Smooth muscle cell (in vitro differentiated cells): ENCODE data around the gene ATP11B. TPM values are rescaled to one million over a fixed set of nuclear protein-coding genes. Genes with fewer than 3 reads are reported as not detected.

ENCODE experiments used
- DNase-seq: peaks from one replicate; lab custom pipeline; 2025; ENCODE audit not compliant: unreplicated experiment; lab: John Stamatoyannopoulos, UW
- H2AFZ ChIP-seq: fragments of 200-600 bp; sonication (generic); 2 replicates; pipeline ENCODE4 v1.6.0; 2016; ENCODE audit warnings: antibody characterized with exemption, low read depth, mild to moderate bottlenecking
- H3F3A ChIP-seq: fragments of 200-600 bp; sonication (generic); 2 replicates; pipeline ENCODE4 v1.6.0; 2017; ENCODE audit warnings: antibody characterized with exemption, low read depth
- H3K27ac ChIP-seq: fragments of 200-600 bp; sonication (generic); 2 replicates; pipeline ENCODE4 v1.5.1; 2016; ENCODE audit warnings: low read depth, mild to moderate bottlenecking
- H3K27me3 ChIP-seq: fragments of 200-600 bp; sonication (generic); 2 replicates; pipeline ENCODE4 v1.6.1; 2016; ENCODE audit warnings: low read depth, mild to moderate bottlenecking
- H3K36me3 ChIP-seq: fragments of 200-600 bp; sonication (generic); 2 replicates; pipeline ENCODE4 v1.5.1; 2016; ENCODE audit warnings: low read depth
- H3K4me1 ChIP-seq: fragments of 200-600 bp; sonication (generic); 2 replicates; pipeline ENCODE4 v1.5.1; 2016; ENCODE audit warnings: low read depth
- H3K4me2 ChIP-seq: fragments of 200-600 bp; sonication (generic); 2 replicates; pipeline ENCODE4 v1.6.0; 2016; ENCODE audit warnings: mild to moderate bottlenecking
- H3K4me3 ChIP-seq: fragments of 200-600 bp; sonication (generic); 2 replicates; pipeline ENCODE4 v1.5.1; 2016; ENCODE audit warnings: mild to moderate bottlenecking
- H3K79me2 ChIP-seq: fragments of 200-600 bp; sonication (generic); 2 replicates; pipeline ENCODE4 v1.6.0; 2016; ENCODE audit warnings: low read depth, mild to moderate bottlenecking
- H3K9ac ChIP-seq: fragments of 200-600 bp; sonication (generic); 2 replicates; pipeline ENCODE4 v1.6.0; 2016; ENCODE audit warnings: low read depth
- H3K9me3 ChIP-seq: fragments of 200-600 bp; sonication (generic); replicated peaks from 2 replicates; pipeline ENCODE4 v1.5.1; 2016; ENCODE audit warnings: low read depth
- H4K20me1 ChIP-seq: fragments of 200-600 bp; sonication (generic); 2 replicates; pipeline ENCODE4 v1.6.0; 2016; ENCODE audit warnings: low read depth
- WGBS: methylation state at CpG from one replicate; pipeline ENCODE4 v1.1.7; 2016; ENCODE audit warnings: low lambda C conversion rate; 5-methylcytosine and 5-hydroxymethylcytosine counted together
- polyA plus RNA-seq: library from polyadenylated mRNA; unstranded; fragments of >200 nt; fragmentation: Nextera tagmentation; extraction: Ambion mirVana; gene quantifications from 2 replicates; pipeline ENCODE4 v1.2.1, GENCODE V29; 2016
- total RNA-seq: library from RNA; depleted of rRNA; stranded (reverse); fragments of >200 nt; gene quantifications from 2 replicates; pipeline ENCODE4 v1.2.3, GENCODE V29; 2014
- TF ChIP-seq, protein P1 (sequence below): fragments of 200-600 bp; sonication (generic); IDR thresholded peaks from 2 replicates; pipeline ENCODE4 v1.5.1; 2017; ENCODE audit warnings: borderline replicate concordance, mild to moderate bottlenecking, antibody characterized with exemption; ENCODE audit not compliant: insufficient read depth, poor library complexity, severe bottlenecking

The ATP11B gene
- total and polyA plus RNA-seq, 2 experiments from 2014 or later, result 12.0 to 48.7 TPM

- Histone ChIP-seq H3K36me3 (peaks cover 7% of the 10 kb centered on the region), H3K9ac (no peak overlapping the region), H3K9me3 (no peaks in the 10 kb centered on the region), H3K79me2 (no peaks in the 10 kb centered on the region), H3K27me3 (no peaks in the 10 kb centered on the region), H3K4me1 (no peaks in the 10 kb centered on the region), H3K4me3 (no peak overlapping the region), H3K4me2 (no peak overlapping the region), H4K20me1 (no peaks in the 10 kb centered on the region), H2AFZ (no peak overlapping the region), H3K27ac (no peak overlapping the region), H3F3A (no peaks in the 10 kb centered on the region)
- 95% methylated on average over 4 of the region's 4 CpGs for WGBS
- TF ChIP-seq, protein P1, sequence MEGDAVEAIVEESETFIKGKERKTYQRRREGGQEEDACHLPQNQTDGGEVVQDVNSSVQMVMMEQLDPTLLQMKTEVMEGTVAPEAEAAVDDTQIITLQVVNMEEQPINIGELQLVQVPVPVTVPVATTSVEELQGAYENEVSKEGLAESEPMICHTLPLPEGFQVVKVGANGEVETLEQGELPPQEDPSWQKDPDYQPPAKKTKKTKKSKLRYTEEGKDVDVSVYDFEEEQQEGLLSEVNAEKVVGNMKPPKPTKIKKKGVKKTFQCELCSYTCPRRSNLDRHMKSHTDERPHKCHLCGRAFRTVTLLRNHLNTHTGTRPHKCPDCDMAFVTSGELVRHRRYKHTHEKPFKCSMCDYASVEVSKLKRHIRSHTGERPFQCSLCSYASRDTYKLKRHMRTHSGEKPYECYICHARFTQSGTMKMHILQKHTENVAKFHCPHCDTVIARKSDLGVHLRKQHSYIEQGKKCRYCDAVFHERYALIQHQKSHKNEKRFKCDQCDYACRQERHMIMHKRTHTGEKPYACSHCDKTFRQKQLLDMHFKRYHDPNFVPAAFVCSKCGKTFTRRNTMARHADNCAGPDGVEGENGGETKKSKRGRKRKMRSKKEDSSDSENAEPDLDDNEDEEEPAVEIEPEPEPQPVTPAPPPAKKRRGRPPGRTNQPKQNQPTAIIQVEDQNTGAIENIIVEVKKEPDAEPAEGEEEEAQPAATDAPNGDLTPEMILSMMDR, result no peak
- no peak for DNase-seq
Observed at GRCh38 chr3:182892226-182892625, 98.9 kb downstream of the ATP11B start.

DNA sequence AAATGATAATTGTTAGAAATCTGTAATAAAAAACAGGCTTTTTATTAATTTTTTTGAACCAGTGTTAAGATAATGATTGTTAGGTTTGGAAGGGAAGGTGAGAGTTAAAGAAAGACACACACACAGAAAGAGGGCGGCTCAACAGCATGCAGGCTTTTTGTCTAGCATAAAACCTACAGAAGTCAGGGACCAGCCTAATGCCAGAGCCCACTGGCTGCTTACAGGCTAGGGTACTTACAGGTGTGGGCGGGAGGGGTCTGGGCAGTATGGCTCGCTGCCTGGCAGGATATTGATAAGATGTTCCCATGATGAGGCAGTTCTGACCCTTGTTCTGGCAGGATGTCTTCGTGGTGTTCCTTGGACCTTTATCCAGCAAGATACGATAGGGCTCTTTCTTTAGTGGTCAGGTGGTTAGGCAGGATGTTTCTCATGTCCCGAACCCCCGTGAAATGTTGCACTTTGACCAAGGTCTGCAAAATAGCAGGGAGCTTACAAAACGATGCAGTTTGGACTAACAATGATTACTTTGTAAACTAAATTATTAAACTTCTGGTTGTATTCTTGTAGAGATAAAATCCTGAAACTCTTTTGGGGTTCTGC, 102.3 kb downstream of the ATP11B start:
- no peaks in the 10 kb centered on the region for H3K79me2 ChIP-seq
- no peaks in the 10 kb centered on the region for H3F3A ChIP-seq
- 94% methylated on average over 8 of the region's 8 CpGs for WGBS
- no peak overlapping the region for H3K4me3 ChIP-seq
- H3K4me2 ChIP-seq, result no peak overlapping the region
- no peaks in the 10 kb centered on the region for H3K27me3 ChIP-seq
- H3K4me1 ChIP-seq, result no peaks in the 10 kb centered on the region
- no peak overlapping the region for H2AFZ ChIP-seq
- DNase-seq, result no peak
- H3K27ac ChIP-seq, result no peak overlapping the region
- no peaks in the 10 kb centered on the region for H3K9me3 ChIP-seq
- H3K36me3 ChIP-seq, result no peaks in the 10 kb centered on the region
- H4K20me1 ChIP-seq, result no peaks in the 10 kb centered on the region
- TF ChIP-seq, protein P1, result no peak
- no peak overlapping the region for H3K9ac ChIP-seq

DNA sequence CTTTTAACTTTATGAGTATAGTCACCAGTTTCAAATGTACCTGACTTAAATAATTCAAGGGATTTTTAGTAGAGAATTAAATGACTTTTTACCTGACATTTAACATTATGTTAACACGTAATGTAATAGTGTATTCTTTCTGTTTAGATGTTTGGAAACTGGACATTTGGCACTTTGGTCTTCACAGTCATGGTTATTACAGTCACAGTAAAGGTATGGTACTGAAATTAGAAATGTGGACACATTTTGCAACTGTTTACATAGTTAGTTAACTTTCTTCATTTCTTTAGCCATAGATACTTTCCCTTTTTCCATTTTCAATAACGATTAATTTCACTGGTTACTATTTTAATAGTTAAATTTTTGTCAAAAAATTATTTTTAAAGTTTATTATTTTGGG, 103.2 kb downstream of the ATP11B start:
- H3F3A ChIP-seq, result no peaks in the 10 kb centered on the region
- no peak for DNase-seq
- no peak overlapping the region for H2AFZ ChIP-seq
- no peaks in the 10 kb centered on the region for H4K20me1 ChIP-seq
- H3K4me1 ChIP-seq, result no peaks in the 10 kb centered on the region
- no peaks in the 10 kb centered on the region for H3K27me3 ChIP-seq
- H3K79me2 ChIP-seq, result no peaks in the 10 kb centered on the region
- WGBS, result 95% methylated on average over 2 of the region's 2 CpGs
- no peak overlapping the region for H3K4me3 ChIP-seq
- H3K36me3 ChIP-seq, result no peaks in the 10 kb centered on the region
- no peak overlapping the region for H3K4me2 ChIP-seq
- no peaks in the 10 kb centered on the region for H3K9me3 ChIP-seq
- H3K27ac ChIP-seq, result no peak overlapping the region
- H3K9ac ChIP-seq, result no peak overlapping the region
- TF ChIP-seq, protein P1, result no peak

DNA sequence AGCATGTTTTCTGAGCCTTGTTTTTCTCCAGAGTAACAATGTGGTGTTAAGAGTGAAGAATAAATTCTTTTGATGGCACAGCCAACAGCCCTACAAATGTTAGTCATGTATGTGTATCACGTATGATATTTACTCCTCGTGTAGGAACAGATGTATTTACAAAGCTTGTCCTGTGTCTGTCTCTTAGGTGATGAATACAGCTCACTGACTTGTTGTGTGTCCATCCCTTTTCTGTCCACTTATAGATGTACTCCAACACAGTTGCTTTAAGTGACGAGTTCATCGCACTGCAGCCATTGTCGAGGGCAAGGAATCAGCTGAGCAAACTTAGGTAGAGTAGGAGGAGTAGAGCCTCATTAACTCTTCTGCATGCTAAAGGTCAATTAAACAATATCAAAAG, 108.9 kb downstream of the ATP11B start:
- no peaks in the 10 kb centered on the region for H3K79me2 ChIP-seq
- H3K9ac ChIP-seq, result no peak overlapping the region
- H3K36me3 ChIP-seq, result no peaks in the 10 kb centered on the region
- 92% methylated on average over 5 of the region's 5 CpGs for WGBS
- no peaks in the 10 kb centered on the region for H3F3A ChIP-seq
- no peaks in the 10 kb centered on the region for H3K27me3 ChIP-seq
- no peaks in the 10 kb centered on the region for H3K9me3 ChIP-seq
- no peak overlapping the region for H3K27ac ChIP-seq
- no peak overlapping the region for H3K4me2 ChIP-seq
- H3K4me1 ChIP-seq, result no peaks in the 10 kb centered on the region
- H3K4me3 ChIP-seq, result no peak overlapping the region
- no peak overlapping the region for H2AFZ ChIP-seq
- DNase-seq, result no peak
- H4K20me1 ChIP-seq, result no peaks in the 10 kb centered on the region
- TF ChIP-seq, protein P1, result no peak
